Muscle of leg (tissue), 11 donors: ENCODE measurements around the gene GATD1. TPM values are rescaled to one million over a fixed set of nuclear protein-coding genes. Genes with fewer than 3 reads are reported as not detected.

ENCODE experiments used
- DNase-seq: peaks from one replicate; pipeline ENCODE4 v3.0.0; 2013
- H3K27ac ChIP-seq: one replicate; pipeline ENCODE4 v1.5.1; 2013; ENCODE audit warnings: mild to moderate bottlenecking, low read length, control low read depth
- H3K27me3 ChIP-seq: one replicate; pipeline ENCODE4 v1.6.1; 2013; ENCODE audit warnings: low read length; ENCODE audit not compliant: control insufficient read depth, insufficient read depth
- H3K36me3 ChIP-seq: one replicate; pipeline ENCODE4 v1.6.1; 2013; ENCODE audit warnings: low read length; ENCODE audit not compliant: control insufficient read depth, insufficient read depth
- H3K4me1 ChIP-seq: one replicate; pipeline ENCODE4 v1.6.1; 2013; ENCODE audit warnings: low read length; ENCODE audit not compliant: control insufficient read depth, insufficient read depth
- H3K4me3 ChIP-seq: one replicate; pipeline ENCODE4 v1.5.1; 2013; ENCODE audit warnings: low read length, control low read depth
- H3K9me3 ChIP-seq: replicated peaks from 2 replicates; pipeline ENCODE4 v1.6.1; 2013; ENCODE audit warnings: low read depth, low read length; ENCODE audit not compliant: control insufficient read depth
- WGBS: methylation state at CpG from one replicate; pipeline ENCODE4 v1.1.5; 2013; ENCODE audit warnings: missing lambda C conversion rate; ENCODE audit not compliant: insufficient coverage; 5-methylcytosine and 5-hydroxymethylcytosine counted together
- polyA plus RNA-seq, 8 donors: library from polyadenylated mRNA; unstranded; fragments of 120-200 nt; gene quantifications; one replicate each; pipeline versions ENCODE4 v1.2.1 to v1.2.3, GENCODE V29; 2013; ENCODE audit warnings: inconsistent platforms in 1 of 8, low replicate concordance in 1 of 8; ENCODE audit not compliant: insufficient read length in 8 of 8, insufficient read depth in 1 of 8
- total RNA-seq: library from RNA; stranded (reverse); fragments of 120-200 nt; gene quantifications from one replicate; pipeline ENCODE4 v1.2.4, GENCODE V29; 2013

The GATD1 gene
- total and polyA plus RNA-seq, 9 donors: 18.1 to 53.2 (median 43.4) TPM

- WGBS: 86% methylated on average over 10 of the region's 11 CpGs
- Histone ChIP-seq H3K27ac (no peak overlapping the region), H3K4me3 (no peak overlapping the region)
These were observed 10.0 kb downstream of the GATD1 start for GRCh38 chr11:767238-767637.

GRCh38 chr11:766936-767210 lies 10.4 kb downstream of the GATD1 start:
- no peaks in the 10 kb centered on the region for H3K9me3 ChIP-seq
- no peak for DNase-seq
- peaks cover 74% of the 10 kb centered on the region for H3K36me3 ChIP-seq
- H3K27me3 ChIP-seq: no peaks in the 10 kb centered on the region
- 100% methylated on average over 1 of the region's 2 CpGs for WGBS
- no peak overlapping the region for H3K4me3 ChIP-seq
- no peak overlapping the region for H3K27ac ChIP-seq
- H3K4me1 ChIP-seq: no peaks in the 10 kb centered on the region

More at GRCh38 chr11:767238-767637, 10.0 kb downstream of the GATD1 start:
- no peak for DNase-seq
- no peaks in the 10 kb centered on the region for H3K9me3 ChIP-seq
- H3K27me3 ChIP-seq: no peaks in the 10 kb centered on the region
- H3K36me3 ChIP-seq: peaks cover 74% of the 10 kb centered on the region
- no peaks in the 10 kb centered on the region for H3K4me1 ChIP-seq

- H3K9me3 ChIP-seq: no peaks in the 10 kb centered on the region
- 73% methylated on average over 3 of the region's 11 CpGs for WGBS
- H3K4me1 ChIP-seq: no peaks in the 10 kb centered on the region
- no peak overlapping the region for H3K27ac ChIP-seq
- DNase-seq: no peak
- peaks cover 74% of the 10 kb centered on the region for H3K36me3 ChIP-seq
- H3K4me3 ChIP-seq: no peak overlapping the region
- H3K27me3 ChIP-seq: no peaks in the 10 kb centered on the region
These were observed 11.0 kb downstream of the GATD1 start for GRCh38 chr11:766106-766935.

GRCh38 chr11:765802-766091 lies 11.5 kb downstream of the GATD1 start:
- no peaks in the 10 kb centered on the region for H3K27me3 ChIP-seq
- WGBS: 91% methylated on average over 4 of the region's 8 CpGs
- no peaks in the 10 kb centered on the region for H3K9me3 ChIP-seq
- H3K4me1 ChIP-seq: no peaks in the 10 kb centered on the region
- no peak overlapping the region for H3K4me3 ChIP-seq
- no peak for DNase-seq
- peaks cover 72% of the 10 kb centered on the region for H3K36me3 ChIP-seq
- no peak overlapping the region for H3K27ac ChIP-seq

GRCh38 chr11:765025-765801 lies 12.1 kb downstream of the GATD1 start:
- no peaks in the 10 kb centered on the region for H3K27me3 ChIP-seq
- peaks cover 70% of the 10 kb centered on the region for H3K36me3 ChIP-seq
- H3K4me3 ChIP-seq: no peak overlapping the region
- no peak for DNase-seq
- 69% methylated on average over 11 of the region's 19 CpGs for WGBS
- H3K27ac ChIP-seq: no peak overlapping the region
- no peaks in the 10 kb centered on the region for H3K4me1 ChIP-seq
- H3K9me3 ChIP-seq: no peaks in the 10 kb centered on the region

- H3K9me3 ChIP-seq: no peaks in the 10 kb centered on the region
- no peak overlapping the region for H3K4me3 ChIP-seq
- peaks cover 72% of the 10 kb centered on the region for H3K36me3 ChIP-seq
- no peak overlapping the region for H3K27ac ChIP-seq
- no peak for DNase-seq
- WGBS: 84% methylated on average over 14 of the region's 18 CpGs
- no peaks in the 10 kb centered on the region for H3K4me1 ChIP-seq
- H3K27me3 ChIP-seq: no peaks in the 10 kb centered on the region
These were observed 12.8 kb downstream of the GATD1 start for GRCh38 chr11:764322-765024.

GRCh38 chr11:763549-764321 lies 13.6 kb downstream of the GATD1 start:
- H3K27ac ChIP-seq: no peak overlapping the region
- DNase-seq: no peak
- H3K36me3 ChIP-seq: peaks cover 74% of the 10 kb centered on the region
- 86% methylated on average over 17 of the region's 22 CpGs for WGBS
- H3K9me3 ChIP-seq: no peaks in the 10 kb centered on the region
- no peaks in the 10 kb centered on the region for H3K27me3 ChIP-seq
- H3K4me3 ChIP-seq: no peak overlapping the region
- no peaks in the 10 kb centered on the region for H3K4me1 ChIP-seq

- Histone ChIP-seq H3K9me3 (no peaks in the 10 kb centered on the region), H3K4me3 (no peak overlapping the region), H3K36me3 (peaks cover 74% of the 10 kb centered on the region), H3K27ac (no peak overlapping the region), H3K4me1 (no peaks in the 10 kb centered on the region), H3K27me3 (no peaks in the 10 kb centered on the region)
- no peak for DNase-seq
- WGBS: 84% methylated on average over 5 of the region's 24 CpGs
These were observed 14.2 kb downstream of the GATD1 start for GRCh38 chr11:763073-763463.

- no peak for DNase-seq
- H3K4me1 ChIP-seq: no peaks in the 10 kb centered on the region
- peaks cover 76% of the 10 kb centered on the region for H3K36me3 ChIP-seq
- no peaks in the 10 kb centered on the region for H3K27me3 ChIP-seq
- WGBS: 50% methylated on average over 5 of the region's 10 CpGs
- H3K27ac ChIP-seq: no peak overlapping the region
- no peaks in the 10 kb centered on the region for H3K9me3 ChIP-seq
- H3K4me3 ChIP-seq: no peak overlapping the region
These were observed 14.7 kb downstream of the GATD1 start for GRCh38 chr11:762421-763072.
